ENCODE measurements around the gene ZNF69. TPM values are rescaled to one million over a fixed set of nuclear protein-coding genes. Genes with fewer than 3 reads are reported as not detected.

Gene ZNF69
- 27.9 and 38.4 TPM in 2 replicates for total RNA-seq

GRCh38 chr19:11887611-11888531 is at the start of gene ZNF69:
Gene ZNF69 (plus strand): TSS chr19:11887782. CDS start chr19:11887924, 142 bp downstream.

GRCh38 chr19:11848594-11849469 is 38.8 kb upstream of the ZNF69 start, which contains the start of gene ZNF439:
Gene ZNF439 (plus strand): TSS chr19:11848726. CDS start chr19:11848868, 142 bp downstream.

DNA sequence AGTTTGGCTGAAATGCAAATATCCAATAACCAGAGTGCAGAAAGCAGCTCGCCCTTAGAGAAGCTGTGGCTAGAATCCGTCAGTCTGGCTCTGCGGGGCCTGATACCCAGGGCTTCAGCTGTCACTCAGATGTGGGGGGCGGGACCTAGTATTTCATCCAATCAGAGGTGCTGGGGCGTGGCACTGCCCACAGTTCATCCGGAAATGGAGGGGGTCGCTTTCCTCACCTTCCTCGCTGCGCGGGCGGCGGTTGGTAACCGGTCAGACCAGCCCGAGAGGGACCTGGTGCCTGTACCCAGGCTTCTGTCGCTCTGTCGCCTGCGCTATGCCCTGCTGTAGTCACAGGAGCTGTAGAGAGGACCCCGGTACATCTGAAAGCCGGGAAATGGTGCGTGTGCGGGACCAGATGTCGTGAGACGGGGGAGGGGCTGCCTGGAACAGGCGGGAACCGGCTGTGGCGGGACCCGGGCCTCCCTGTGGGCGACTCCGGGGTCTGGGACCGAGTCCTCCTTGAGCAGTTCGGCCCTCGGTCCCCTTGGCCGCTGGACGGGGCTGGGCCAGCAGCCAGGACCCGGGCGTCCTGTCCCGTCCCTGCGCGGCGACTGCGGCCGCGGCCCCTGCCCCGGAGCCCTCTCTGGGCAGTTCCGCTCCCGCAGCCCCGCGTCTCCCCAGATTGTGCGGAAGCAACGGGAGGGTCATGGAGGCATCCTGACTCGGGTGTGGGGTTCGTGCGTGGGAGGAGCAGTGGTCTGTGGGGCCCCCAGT is 37.5 kb downstream of the ZNF69 start, which contains the start of gene ZNF700:
ZNF700 (plus strand) TSS at position 222 of the 765 bp plus-strand sequence; CDS start at position 326, 104 bp downstream.

Other genes starting within 250 kb of the ZNF69 start
- 18.7 and 29.4 TPM in 2 replicates for gene ZNF823, start 148.8 kb upstream of the ZNF69 start, total RNA-seq
- 9.1 and 10.2 TPM in 2 replicates for gene ZNF441, start 120.8 kb upstream of the ZNF69 start, total RNA-seq
- gene ZNF491, start 89.3 kb upstream of the ZNF69 start, total RNA-seq, result 1.4 and 3.5 TPM in 2 replicates
- gene ZNF440, start 73.5 kb upstream of the ZNF69 start, total RNA-seq, result 10.7 and 18.1 TPM in 2 replicates
- 14.7 and 17.3 TPM in 2 replicates for gene ZNF439, start 39.1 kb upstream of the ZNF69 start, total RNA-seq
- 7.6 and 8.2 TPM in 2 replicates for gene ZNF700, start 37.3 kb downstream of the ZNF69 start, total RNA-seq
- 2.7 and 3.5 TPM in 2 replicates for gene ZNF763, start 77.3 kb downstream of the ZNF69 start, total RNA-seq
- gene ZNF433, start 147.9 kb downstream of the ZNF69 start, total RNA-seq, result 7.4 and 15.7 TPM in 2 replicates
- gene ZNF878, start 165.2 kb downstream of the ZNF69 start, total RNA-seq, result 0.98 and 1.2 TPM in 2 replicates
- gene ZNF844, start 176.9 kb downstream of the ZNF69 start, total RNA-seq, result 5.9 and 10.2 TPM in 2 replicates

Measured in placental epithelial cell (primary cell).